ENCODE measurements around the gene LAMTOR4.

DNA sequence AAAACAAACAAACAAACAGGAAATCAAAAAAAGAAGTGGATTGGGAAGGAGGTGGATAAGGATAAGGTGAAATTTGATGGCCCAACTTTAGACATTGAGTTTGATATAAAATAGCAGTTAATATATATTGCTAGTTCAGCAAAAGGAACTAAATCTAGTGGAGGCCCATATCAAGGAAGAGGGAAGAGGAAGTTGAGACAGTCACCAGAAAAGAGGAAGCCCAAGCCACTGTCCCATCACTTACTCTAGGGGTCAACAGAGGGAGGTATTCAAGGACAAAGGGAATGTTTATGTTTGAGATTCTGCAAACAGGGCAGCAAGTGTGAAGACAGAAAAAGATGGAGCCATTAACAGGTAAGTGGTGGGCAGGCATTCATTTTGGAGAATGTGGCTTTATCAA, 3.7 kb downstream of the LAMTOR4 start:
- TF ChIP-seq POLR2A (IDR thresholded peaks at IDR 0.05): no peak
- TF ChIP-seq, protein P1, sequence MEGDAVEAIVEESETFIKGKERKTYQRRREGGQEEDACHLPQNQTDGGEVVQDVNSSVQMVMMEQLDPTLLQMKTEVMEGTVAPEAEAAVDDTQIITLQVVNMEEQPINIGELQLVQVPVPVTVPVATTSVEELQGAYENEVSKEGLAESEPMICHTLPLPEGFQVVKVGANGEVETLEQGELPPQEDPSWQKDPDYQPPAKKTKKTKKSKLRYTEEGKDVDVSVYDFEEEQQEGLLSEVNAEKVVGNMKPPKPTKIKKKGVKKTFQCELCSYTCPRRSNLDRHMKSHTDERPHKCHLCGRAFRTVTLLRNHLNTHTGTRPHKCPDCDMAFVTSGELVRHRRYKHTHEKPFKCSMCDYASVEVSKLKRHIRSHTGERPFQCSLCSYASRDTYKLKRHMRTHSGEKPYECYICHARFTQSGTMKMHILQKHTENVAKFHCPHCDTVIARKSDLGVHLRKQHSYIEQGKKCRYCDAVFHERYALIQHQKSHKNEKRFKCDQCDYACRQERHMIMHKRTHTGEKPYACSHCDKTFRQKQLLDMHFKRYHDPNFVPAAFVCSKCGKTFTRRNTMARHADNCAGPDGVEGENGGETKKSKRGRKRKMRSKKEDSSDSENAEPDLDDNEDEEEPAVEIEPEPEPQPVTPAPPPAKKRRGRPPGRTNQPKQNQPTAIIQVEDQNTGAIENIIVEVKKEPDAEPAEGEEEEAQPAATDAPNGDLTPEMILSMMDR (IDR thresholded peaks at IDR 0.05): no peak

Data from heart left ventricle (tissue), 13 donors.